NT2/D1 (cell line): Measurements from ENCODE around the gene SLC35F3.

Experiments used
- DNase-seq: peaks from one replicate; pipeline ENCODE4 v3.0.0-alpha.2; 2011; ENCODE audit warnings: low read depth, low spot score
- H3K27me3 ChIP-seq: 2 replicates; pipeline ENCODE4 v1.6.0; 2011; ENCODE audit warnings: mild to moderate bottlenecking; ENCODE audit not compliant: insufficient read length, insufficient read depth
- H3K36me3 ChIP-seq: 2 replicates; pipeline ENCODE4 v1.6.1; 2011; ENCODE audit warnings: mild to moderate bottlenecking, low read length, mixed read lengths; ENCODE audit not compliant: insufficient read depth, insufficient read length
- H3K4me1 ChIP-seq: 2 replicates; pipeline ENCODE4 v1.5.1; 2011; ENCODE audit not compliant: insufficient read depth, insufficient read length
- H3K4me3 ChIP-seq: 2 replicates; pipeline ENCODE4 v1.5.1; 2011; ENCODE audit warnings: low read depth; ENCODE audit not compliant: insufficient read length
- H3K9ac ChIP-seq: 2 replicates; pipeline ENCODE4 v1.6.0; 2011; ENCODE audit warnings: low read depth; ENCODE audit not compliant: insufficient read length
- H3K9me3 ChIP-seq: 2 replicates; pipeline ENCODE4 v1.5.1; 2011; ENCODE audit warnings: mild to moderate bottlenecking, low read length; ENCODE audit not compliant: insufficient read depth
- SUZ12 ChIP-seq: IDR thresholded peaks from 2 replicates; pipeline ENCODE4 v1.6.1; 2011; ENCODE audit not compliant: insufficient read length, insufficient read depth; ENCODE audit errors: extremely low read depth
- YY1 ChIP-seq: IDR thresholded peaks from 2 replicates; pipeline ENCODE4 v1.6.1; 2011; ENCODE audit not compliant: insufficient read length, insufficient read depth
- ZNF274 ChIP-seq: IDR thresholded peaks from 2 replicates; pipeline ENCODE4 v1.6.1; 2011; ENCODE audit warnings: mild to moderate bottlenecking, low read depth, low read length

Gene SLC35F3

GRCh38 chr1:233972563-233972950 lies 68.1 kb downstream of the SLC35F3 start:
- no peaks in the 10 kb centered on the region for H3K4me1 ChIP-seq
- no peak for DNase-seq
- H3K36me3 ChIP-seq = no peaks in the 10 kb centered on the region
- TF ChIP-seq YY1 (no peak), ZNF274 (no peak), SUZ12 (no peak)
- no peaks in the 10 kb centered on the region for H3K27me3 ChIP-seq
- H3K9me3 ChIP-seq = no peaks in the 10 kb centered on the region
- H3K9ac ChIP-seq = no peak overlapping the region
- no peak overlapping the region for H3K4me3 ChIP-seq

- no peaks in the 10 kb centered on the region for H3K4me1 ChIP-seq
These were observed 68.6 kb downstream of the SLC35F3 start for GRCh38 chr1:233972951-233973635.

GRCh38 chr1:233975486-233975885 lies 71.0 kb downstream of the SLC35F3 start:
- Histone ChIP-seq H3K9me3 (no peaks in the 10 kb centered on the region), H3K9ac (no peak overlapping the region), H3K27me3 (no peaks in the 10 kb centered on the region), H3K36me3 (no peaks in the 10 kb centered on the region), H3K4me3 (no peak overlapping the region), H3K4me1 (no peaks in the 10 kb centered on the region)
- TF ChIP-seq SUZ12 (no peak), ZNF274 (no peak), YY1 (no peak)
- DNase-seq = no peak

More at GRCh38 chr1:233972951-233973635, 68.6 kb downstream of the SLC35F3 start:
- no peak overlapping the region for H3K4me3 ChIP-seq
- H3K9ac ChIP-seq = no peak overlapping the region
- no peaks in the 10 kb centered on the region for H3K9me3 ChIP-seq
- TF ChIP-seq SUZ12 (no peak), YY1 (no peak), ZNF274 (no peak)
- no peaks in the 10 kb centered on the region for H3K27me3 ChIP-seq
- DNase-seq = no peak
- no peaks in the 10 kb centered on the region for H3K36me3 ChIP-seq

GRCh38 chr1:233981042-233981675 lies 76.7 kb downstream of the SLC35F3 start:
- H3K4me1 ChIP-seq = no peaks in the 10 kb centered on the region
- H3K4me3 ChIP-seq = no peak overlapping the region
- H3K27me3 ChIP-seq = no peaks in the 10 kb centered on the region
- no peak for DNase-seq
- H3K36me3 ChIP-seq = no peaks in the 10 kb centered on the region
- no peak overlapping the region for H3K9ac ChIP-seq
- TF ChIP-seq SUZ12 (no peak), ZNF274 (no peak), YY1 (no peak)
- H3K9me3 ChIP-seq = no peaks in the 10 kb centered on the region

- no peak overlapping the region for H3K9ac ChIP-seq
These were observed 78.5 kb downstream of the SLC35F3 start for GRCh38 chr1:233982827-233983518.

GRCh38 chr1:233983811-233984210 lies 79.3 kb downstream of the SLC35F3 start:
- no peak for DNase-seq
- H3K9me3 ChIP-seq = no peaks in the 10 kb centered on the region
- no peaks in the 10 kb centered on the region for H3K27me3 ChIP-seq
- no peaks in the 10 kb centered on the region for H3K4me1 ChIP-seq
- no peak overlapping the region for H3K4me3 ChIP-seq
- H3K36me3 ChIP-seq = no peaks in the 10 kb centered on the region
- TF ChIP-seq ZNF274 (no peak), YY1 (no peak), SUZ12 (no peak)
- H3K9ac ChIP-seq = no peak overlapping the region

More at GRCh38 chr1:233982827-233983518, 78.5 kb downstream of the SLC35F3 start:
- H3K4me3 ChIP-seq = no peak overlapping the region
- DNase-seq = no peak
- H3K36me3 ChIP-seq = no peaks in the 10 kb centered on the region
- no peaks in the 10 kb centered on the region for H3K27me3 ChIP-seq
- no peak for TF ChIP-seq SUZ12
- TF ChIP-seq YY1 = no peak
- no peak for TF ChIP-seq ZNF274
- H3K4me1 ChIP-seq = no peaks in the 10 kb centered on the region
- no peaks in the 10 kb centered on the region for H3K9me3 ChIP-seq
